HCT116 (cell line): Measurements from ENCODE around the gene GAD2. TPM values are rescaled to one million over a fixed set of nuclear protein-coding genes. Genes with fewer than 3 reads are reported as not detected.

Experiments used
- ATAC-seq: fragments of 200-7000 bp; cut with Tn5 transposase; 2 replicates; pipeline ENCODE4 v1.9.1; 2020; ENCODE audit warnings: mild to moderate bottlenecking, moderate library complexity
- BruUV-seq: library from RNA; stranded (reverse); fragments of 400-500 nt; replicated peaks from 2 replicates; lab custom pipeline; 2021; lab: Mats Ljungman, UMichigan
- CTCF ChIA-PET: fragments of 300-600 bp; sonication (Branson Sonifier 250); formaldehyde crosslinking; loops from one replicate; lab custom pipeline; 2021; ENCODE audit warnings: antibody characterized with exemption; lab: Charles Lee
- POLR2A ChIA-PET: fragments of 300-600, 350-600 bp; sonication (Branson Sonifier 250); formaldehyde crosslinking; loops from one replicate; lab custom pipeline; 2021; ENCODE audit warnings: antibody characterized with exemption; lab: Charles Lee
- RAD21 ChIA-PET, 2 experiments: fragments of 300-600 bp; sonication (Branson Sonifier 250); formaldehyde crosslinking; loops; one replicate each; lab custom pipeline; 2023; ENCODE audit warnings: low total read pairs in 2 of 2; ENCODE audit not compliant: uncharacterized antibody in 2 of 2, unreplicated experiment in 2 of 2, low non-redundant PET in 1 of 2; lab: Charles Lee
- DNase-seq: peaks from one replicate; pipeline ENCODE4 v3.0.0-alpha.2; 2010; ENCODE audit warnings: low read depth, low spot score
- H2AFZ ChIP-seq: fragments of 200-600 bp; shearing (Covaris generic), sonication (generic); 2 replicates; pipeline ENCODE4 v1.6.1; 2017; ENCODE audit warnings: low read depth, mixed run types, mixed read lengths, antibody characterized with exemption, low read length; ENCODE audit not compliant: poor library complexity, severe bottlenecking
- H3K27ac ChIP-seq: 2 replicates; pipeline ENCODE4 v1.5.1; 2012; ENCODE audit warnings: low read depth, low read length
- H3K27me3 ChIP-seq: fragments of 200-600 bp; sonication (generic); 2 replicates; pipeline ENCODE4 v1.6.1; 2016; ENCODE audit warnings: mixed run types, low read length, mixed read lengths; ENCODE audit not compliant: insufficient read depth
- H3K36me3 ChIP-seq, 2 experiments: fragments of 200-500 bp in 1 of 2; fragments of 200-600 bp in 1 of 2; sonication (Bioruptor generic) in 1 of 2; sonication (generic) in 1 of 2; 2 replicates each; pipeline versions ENCODE4 v1.5.1 to v1.6.1; 2014 to 2016; ENCODE audit warnings: low read length in 2 of 2, inconsistent platforms in 1 of 2, mixed read lengths in 1 of 2, mixed run types in 1 of 2; ENCODE audit not compliant: insufficient read depth in 2 of 2, control insufficient read depth in 1 of 2
- H3K4me1 ChIP-seq, 2 experiments: fragments of 200-600 bp in 1 of 2; sonication (generic) in 1 of 2; 2 replicates each; pipeline versions ENCODE4 v1.5.1 to v1.6.1; 2012 to 2017; ENCODE audit warnings: low read length in 2 of 2, inconsistent platforms in 1 of 2, mild to moderate bottlenecking in 1 of 2, mixed read lengths in 1 of 2, mixed run types in 1 of 2, moderate library complexity in 1 of 2; ENCODE audit not compliant: insufficient read depth in 2 of 2, control insufficient read depth in 1 of 2
- H3K4me2 ChIP-seq: fragments of 200-600 bp; sonication (generic); 2 replicates; pipeline ENCODE4 v1.6.1; 2017; ENCODE audit warnings: mixed run types, low read length, mixed read lengths
- H3K4me3 ChIP-seq, 2 experiments: fragments of 200-600 bp in 1 of 2; sonication (generic) in 1 of 2; replicated peaks in 1 of 2; 2 replicates each; pipeline ENCODE4 v1.5.1; 2011 to 2016; ENCODE audit warnings: low read length in 2 of 2, control low read depth in 1 of 2, low read depth in 1 of 2, mild to moderate bottlenecking in 1 of 2, mixed read lengths in 1 of 2, mixed run types in 1 of 2
- H3K79me2 ChIP-seq: fragments of 200-600 bp; sonication (generic); 2 replicates; pipeline ENCODE4 v1.6.1; 2017; ENCODE audit warnings: mild to moderate bottlenecking, mixed run types, low read length, moderate library complexity, mixed read lengths; ENCODE audit not compliant: insufficient read depth
- H3K9ac ChIP-seq: fragments of 200-600 bp; sonication (generic); 2 replicates; pipeline ENCODE4 v1.6.1; 2016; ENCODE audit warnings: low read length, mixed read lengths
- H3K9me2 ChIP-seq: fragments of 200-600 bp; sonication (generic), shearing (Covaris generic); 2 replicates; pipeline ENCODE4 v1.6.1; 2017; ENCODE audit warnings: mixed run types, mild to moderate bottlenecking, moderate library complexity; ENCODE audit not compliant: insufficient read depth
- H3K9me3 ChIP-seq, 2 experiments: fragments of 200-500 bp in 1 of 2; fragments of 200-600 bp in 1 of 2; sonication (Bioruptor generic) in 1 of 2; sonication (generic) in 1 of 2; 2 replicates each; pipeline ENCODE4 v1.6.1; 2014 to 2017; ENCODE audit warnings: low read length in 2 of 2, mixed read lengths in 2 of 2, inconsistent platforms in 1 of 2, low read depth in 1 of 2, mild to moderate bottlenecking in 1 of 2, mixed run types in 1 of 2, moderate library complexity in 1 of 2; ENCODE audit not compliant: control insufficient read depth in 1 of 2, insufficient read depth in 1 of 2
- H4K20me1 ChIP-seq: fragments of 200-600 bp; sonication (generic), shearing (Covaris generic); 2 replicates; pipeline ENCODE4 v1.6.1; 2017; ENCODE audit warnings: mixed run types, mild to moderate bottlenecking, moderate library complexity; ENCODE audit not compliant: insufficient read depth
- ELF1 ChIP-seq: IDR thresholded peaks from 2 replicates; pipeline ENCODE4 v1.6.1; 2012; ENCODE audit warnings: low read depth, borderline replicate concordance
- FOSL1 ChIP-seq: IDR thresholded peaks from 2 replicates; pipeline ENCODE4 v1.6.1; 2012; ENCODE audit warnings: low read depth
- POLR2A ChIP-seq: IDR thresholded peaks from 2 replicates; pipeline ENCODE4 v1.7.0; 2011; ENCODE audit warnings: borderline replicate concordance; ENCODE audit not compliant: insufficient read depth, insufficient read length; ENCODE audit errors: extremely low read depth
- POLR2AphosphoS5 ChIP-seq: IDR thresholded peaks from 2 replicates; pipeline ENCODE4 v1.6.1; 2011; ENCODE audit warnings: mild to moderate bottlenecking, low read depth, low read length, moderate library complexity
- SIN3A ChIP-seq: IDR thresholded peaks from 2 replicates; pipeline ENCODE4 v1.6.1; 2012; ENCODE audit warnings: low read depth
- SP1 ChIP-seq: IDR thresholded peaks from 2 replicates; pipeline ENCODE4 v1.6.1; 2012; ENCODE audit warnings: low read depth
- SRF ChIP-seq: IDR thresholded peaks from 2 replicates; pipeline ENCODE4 v1.6.1; 2012; ENCODE audit warnings: low read depth
- ZFX ChIP-seq: fragments of 450-650 bp; IDR thresholded peaks from 2 replicates; pipeline ENCODE4 v1.6.1; 2017
- ZNF274 ChIP-seq: fragments of 200-500 bp; sonication (Bioruptor generic); IDR thresholded peaks from 2 replicates; pipeline ENCODE4 v1.6.1; 2014; ENCODE audit warnings: mild to moderate bottlenecking, low read depth, low read length, inconsistent platforms
- intact Hi-C: fragments of 100-400 bp; cut with micrococcal nuclease; formaldehyde crosslinking; loops from 2 replicates; pipeline ENCODE4 v1.10.0; 2022
- total RNA-seq: library from RNA; stranded (reverse); gene quantifications from one replicate; pipeline ENCODE4 v1.2.1, GENCODE V29; 2021; ENCODE audit not compliant: unreplicated experiment
- TF ChIP-seq, protein P1 (sequence below): IDR thresholded peaks from 2 replicates; pipeline ENCODE4 v1.6.1; 2011; ENCODE audit warnings: mild to moderate bottlenecking, low read length, moderate library complexity; ENCODE audit not compliant: insufficient replicate concordance; ENCODE audit errors: extremely low read depth
- TF ChIP-seq, protein P2 (sequence below): IDR thresholded peaks from 2 replicates; pipeline ENCODE4 v1.6.1; 2012

The GAD2 gene
- total RNA-seq, 1 experiment from 2014 or later: not detected

DNA sequence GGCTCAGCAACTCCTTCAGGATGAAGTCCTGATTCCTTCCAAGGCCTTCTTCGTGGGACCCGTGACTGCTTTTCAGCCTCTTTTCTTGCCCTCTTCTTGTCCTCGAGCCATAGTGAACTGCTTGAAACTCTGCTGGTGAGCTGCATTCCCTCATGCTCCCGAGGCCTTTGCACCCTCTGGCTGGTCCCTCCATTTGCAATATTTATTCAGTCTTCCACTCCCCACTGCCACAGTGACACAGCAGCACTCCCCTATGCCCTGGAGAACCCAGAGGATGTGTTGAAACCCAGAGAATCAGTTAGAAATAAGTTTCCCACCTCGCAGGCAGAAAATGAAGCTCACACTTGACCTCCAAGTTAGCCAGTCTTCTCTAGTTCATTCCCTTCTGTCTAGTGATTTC is 22.3 kb upstream of the GAD2 start (continued):
- TF ChIP-seq, protein P1, sequence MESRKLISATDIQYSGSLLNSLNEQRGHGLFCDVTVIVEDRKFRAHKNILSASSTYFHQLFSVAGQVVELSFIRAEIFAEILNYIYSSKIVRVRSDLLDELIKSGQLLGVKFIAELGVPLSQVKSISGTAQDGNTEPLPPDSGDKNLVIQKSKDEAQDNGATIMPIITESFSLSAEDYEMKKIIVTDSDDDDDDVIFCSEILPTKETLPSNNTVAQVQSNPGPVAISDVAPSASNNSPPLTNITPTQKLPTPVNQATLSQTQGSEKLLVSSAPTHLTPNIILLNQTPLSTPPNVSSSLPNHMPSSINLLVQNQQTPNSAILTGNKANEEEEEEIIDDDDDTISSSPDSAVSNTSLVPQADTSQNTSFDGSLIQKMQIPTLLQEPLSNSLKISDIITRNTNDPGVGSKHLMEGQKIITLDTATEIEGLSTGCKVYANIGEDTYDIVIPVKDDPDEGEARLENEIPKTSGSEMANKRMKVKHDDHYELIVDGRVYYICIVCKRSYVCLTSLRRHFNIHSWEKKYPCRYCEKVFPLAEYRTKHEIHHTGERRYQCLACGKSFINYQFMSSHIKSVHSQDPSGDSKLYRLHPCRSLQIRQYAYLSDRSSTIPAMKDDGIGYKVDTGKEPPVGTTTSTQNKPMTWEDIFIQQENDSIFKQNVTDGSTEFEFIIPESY: no peak
- TF ChIP-seq ZFX: no peak
- TF ChIP-seq, protein P2, sequence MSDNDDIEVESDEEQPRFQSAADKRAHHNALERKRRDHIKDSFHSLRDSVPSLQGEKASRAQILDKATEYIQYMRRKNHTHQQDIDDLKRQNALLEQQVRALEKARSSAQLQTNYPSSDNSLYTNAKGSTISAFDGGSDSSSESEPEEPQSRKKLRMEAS: no peak
- TF ChIP-seq SRF: no peak

DNA sequence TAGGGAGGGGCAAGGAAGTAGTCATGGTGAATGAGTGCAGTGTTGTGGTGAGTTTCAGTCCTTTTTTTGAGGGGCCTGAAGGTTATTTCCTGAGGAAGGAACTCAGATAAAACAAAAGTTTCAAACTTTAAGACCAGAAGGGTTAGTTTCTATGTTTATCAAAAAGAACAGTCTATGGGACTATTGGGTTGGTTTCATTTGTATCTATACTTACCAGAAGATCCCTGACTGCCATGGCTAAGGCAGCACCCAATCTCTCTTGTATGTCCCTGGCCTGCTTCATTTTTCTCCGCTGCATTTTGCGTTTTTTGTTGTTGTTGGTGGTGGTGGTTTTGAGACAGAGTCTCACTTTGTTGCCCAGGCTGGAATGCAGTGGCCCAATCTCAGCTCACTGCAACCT is 19.3 kb upstream of the GAD2 start:
- ChIA-PET POLR2A (no interaction called here), CTCF (no interaction called here), RAD21 (no interaction called here)
- H3K36me3 ChIP-seq: no peaks in the 10 kb centered on the region
- H2AFZ ChIP-seq: no peak overlapping the region
- no peak for ATAC-seq
- H3K27me3 ChIP-seq: peaks cover 5% of the 10 kb centered on the region; the same call in 1 of the 2 replicates
- no peaks in the 10 kb centered on the region for H3K4me1 ChIP-seq
- no TSS peak for BruUV-seq
- H3K79me2 ChIP-seq: no peaks in the 10 kb centered on the region
- no peaks in the 10 kb centered on the region for H4K20me1 ChIP-seq
- no peak overlapping the region for H3K27ac ChIP-seq
- DNase-seq: no peak
- H3K9me2 ChIP-seq: no peaks in the 10 kb centered on the region
- no peak for TF ChIP-seq FOSL1
- no peak for TF ChIP-seq POLR2AphosphoS5
- no peak for TF ChIP-seq POLR2A
- no peak for TF ChIP-seq ZNF274
- TF ChIP-seq ZFX: no peak
- TF ChIP-seq SP1: no peak
- TF ChIP-seq ELF1: no peak
- no peak for TF ChIP-seq SIN3A
- H3K9ac ChIP-seq: no peak overlapping the region
- H3K9me3 ChIP-seq: no peaks in the 10 kb centered on the region
- H3K4me2 ChIP-seq: no peak overlapping the region
- intact Hi-C loops: no loop called here
- H3K4me3 ChIP-seq: no peak overlapping the region
